H54 (cell line): ENCODE results near the gene ACER3.
"Not testable (repeated sequence)": the region's sequence is repeated elsewhere in the genome, so short reads cannot be mapped to it uniquely, and the experiment has no call there.

Experiments
- DNase-seq: peaks from one replicate; pipeline ENCODE4 v3.0.0; 2011; ENCODE audit warnings: low spot score, mixed read lengths; ENCODE audit not compliant: insufficient read length
- FAIRE-seq: peaks from 3 replicates; lab custom pipeline; 2011; peaks lifted over from hg19 to GRCh38; lab: Jason Lieb, UNC
- POLR2A ChIP-seq: IDR thresholded peaks from 2 replicates; pipeline ENCODE4 v1.6.1; 2011; ENCODE audit warnings: low read depth, mild to moderate bottlenecking, low read length

ACER3 gene

DNA sequence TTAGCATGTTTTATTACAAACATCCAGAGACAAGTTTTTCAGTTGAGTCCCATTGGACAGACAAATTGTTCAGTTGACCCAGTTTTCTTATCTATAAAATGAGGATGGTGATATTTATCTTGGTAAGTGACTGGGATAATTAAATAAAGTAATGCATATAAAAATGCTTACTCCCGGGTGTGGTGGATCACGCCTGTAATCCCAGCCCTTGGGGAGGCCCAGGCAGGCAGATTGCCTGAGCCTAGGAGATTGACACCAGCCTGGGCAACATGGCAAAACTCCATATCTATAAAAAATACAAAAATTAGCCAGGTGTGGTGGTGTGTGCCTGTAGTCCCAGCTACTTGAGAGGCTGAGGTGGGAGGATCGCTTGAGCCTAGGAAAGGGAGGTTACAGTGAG lies 15.6 kb upstream of the ACER3 start:
- no peak for DNase-seq
- no peak for TF ChIP-seq POLR2A
- FAIRE-seq = no peak

DNA sequence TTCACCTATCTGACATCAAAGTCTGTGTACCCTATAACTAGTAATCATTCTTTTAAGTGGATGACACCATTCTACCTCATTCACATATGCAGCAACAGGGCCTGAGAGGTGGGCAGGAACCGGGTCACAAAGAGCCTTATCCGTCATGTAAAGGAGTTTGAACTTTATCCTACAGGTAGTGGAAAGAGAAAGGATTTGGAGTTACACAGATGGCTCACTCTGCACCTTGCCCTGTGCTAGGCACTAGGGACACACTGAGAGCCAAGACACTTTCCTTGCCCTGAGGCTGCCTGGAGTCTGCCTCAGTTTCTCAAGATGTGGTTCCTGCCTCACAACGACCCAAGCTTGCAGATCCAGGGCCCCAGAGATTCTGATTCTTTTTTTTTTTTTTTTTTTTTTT lies 14.3 kb upstream of the ACER3 start:
- DNase-seq (no peak), FAIRE-seq (no peak)

DNA sequence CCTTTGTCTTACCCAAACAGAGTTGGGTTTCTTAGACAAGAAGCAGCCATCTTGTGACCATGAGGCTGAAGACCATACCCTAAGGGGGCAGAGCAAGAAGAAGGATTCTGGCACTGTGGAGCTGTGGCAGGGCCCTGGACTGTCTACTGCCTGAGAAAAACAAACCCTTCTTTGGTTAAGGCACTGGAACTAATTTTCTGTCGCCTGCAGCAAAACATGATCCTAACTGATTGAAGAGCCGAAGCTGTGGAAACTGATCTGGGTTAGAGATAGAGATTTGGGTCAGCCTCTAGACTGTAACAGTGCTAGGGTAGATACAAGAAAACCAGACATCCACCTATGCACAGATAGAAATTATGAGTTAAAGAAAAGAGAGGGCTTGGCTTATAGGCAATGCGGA lies 11.3 kb upstream of the ACER3 start:
- DNase-seq = no peak
- FAIRE-seq = no peak
- no peak for TF ChIP-seq POLR2A

More for the DNA sequence above, 14.3 kb upstream of the ACER3 start:
- no peak for TF ChIP-seq POLR2A

DNA sequence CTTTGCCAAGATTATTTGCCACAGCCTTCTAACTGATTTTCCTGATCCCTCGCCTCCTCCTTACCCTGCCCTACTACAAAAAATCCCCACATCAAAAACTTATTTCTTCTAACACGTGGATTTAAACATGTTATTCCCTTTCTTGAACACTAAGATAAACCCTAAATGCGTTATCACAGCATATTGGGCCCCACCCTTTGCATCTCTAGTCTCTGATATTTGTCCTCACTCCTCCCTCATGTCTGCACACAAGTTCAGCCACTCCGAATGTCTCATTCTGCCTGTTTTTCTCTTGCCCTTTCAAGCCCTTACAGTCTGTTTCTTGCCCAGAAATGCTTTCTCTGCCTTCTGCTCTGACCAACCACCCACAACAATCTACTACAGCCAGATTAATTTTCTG lies 10.6 kb upstream of the ACER3 start:
- FAIRE-seq (no peak), DNase-seq (no peak)
- no peak for TF ChIP-seq POLR2A

DNA sequence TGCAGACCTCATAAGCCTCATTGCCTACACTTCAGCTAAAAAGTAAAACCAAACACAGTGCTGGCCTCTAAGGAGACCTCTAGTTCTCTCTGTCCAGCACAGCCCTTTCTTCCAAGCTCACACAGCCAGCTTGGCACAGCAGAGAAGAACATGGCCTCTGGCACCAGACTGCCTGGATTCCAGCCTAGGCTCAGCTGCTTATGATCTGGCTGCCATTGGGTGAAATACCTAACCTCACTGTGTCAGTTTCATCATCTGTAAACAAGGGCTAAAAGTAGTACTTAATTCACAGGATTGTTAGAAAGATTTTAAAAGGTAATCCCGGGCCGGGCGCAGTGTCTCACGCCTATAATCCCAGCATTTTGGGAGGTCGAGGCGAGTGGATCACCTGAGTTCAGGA lies 9.9 kb upstream of the ACER3 start:
- FAIRE-seq = no peak
- no peak for TF ChIP-seq POLR2A
- DNase-seq = no peak

DNA sequence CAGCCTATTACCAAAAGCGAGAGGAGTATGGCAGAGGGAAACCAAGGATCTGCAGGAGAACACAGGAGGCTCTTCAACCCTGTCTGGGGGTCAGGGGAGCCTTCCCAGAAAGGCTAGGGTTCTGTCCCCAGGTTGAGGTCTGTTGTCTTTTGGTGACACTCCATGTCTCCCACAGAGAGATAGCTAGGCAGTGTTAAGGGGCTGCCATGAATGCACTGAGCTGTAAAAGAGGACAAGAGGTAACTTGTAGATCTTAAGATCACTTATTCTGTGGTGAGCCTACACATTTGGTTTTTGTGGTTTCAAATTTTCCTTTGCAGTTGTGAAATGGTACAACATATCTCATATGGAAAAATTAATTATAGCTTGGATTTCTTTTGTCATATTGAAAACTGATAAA lies 6.0 kb upstream of the ACER3 start:
- no peak for FAIRE-seq
- TF ChIP-seq POLR2A = no peak
- DNase-seq = no peak

DNA sequence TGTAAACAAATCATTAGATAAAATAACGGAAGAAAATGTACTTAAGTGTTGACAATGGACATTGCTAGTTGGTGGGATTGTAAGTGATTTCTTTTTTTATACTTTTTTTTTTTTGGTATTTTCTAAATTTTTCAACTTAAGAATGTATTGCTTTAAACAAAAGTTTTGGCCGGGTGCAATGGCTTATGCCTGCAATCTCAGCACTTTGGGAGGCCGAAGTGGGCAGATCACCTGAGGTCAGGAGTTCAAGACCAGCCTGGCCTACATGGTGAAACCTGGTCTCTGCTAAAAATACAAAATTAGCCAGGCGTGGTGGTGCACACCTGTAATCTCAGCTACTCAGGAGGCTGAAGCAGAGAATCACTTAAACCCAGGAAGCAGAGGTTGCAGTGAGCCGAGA lies 5.0 kb upstream of the ACER3 start:
- not testable (repeated sequence) for FAIRE-seq, DNase-seq

DNA sequence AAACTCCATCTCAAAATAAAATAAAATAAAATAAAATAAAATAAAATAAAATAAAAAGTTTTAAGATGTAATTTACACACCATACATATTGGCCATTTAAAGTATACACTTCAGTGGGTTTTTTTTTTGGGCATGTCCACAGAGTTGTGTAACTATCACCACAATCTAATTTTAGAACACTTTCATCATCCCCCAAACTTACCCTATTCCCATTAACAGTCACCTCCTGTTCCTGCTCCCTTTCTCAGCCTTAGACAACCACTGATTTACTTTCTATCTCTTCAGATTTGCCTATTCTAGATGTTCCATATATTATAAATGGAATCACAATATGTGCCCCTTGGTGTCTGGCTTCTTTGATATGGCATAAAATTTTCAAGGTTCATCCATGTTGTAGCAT lies 4.6 kb upstream of the ACER3 start:
- DNase-seq = no peak
- no peak for FAIRE-seq

DNA sequence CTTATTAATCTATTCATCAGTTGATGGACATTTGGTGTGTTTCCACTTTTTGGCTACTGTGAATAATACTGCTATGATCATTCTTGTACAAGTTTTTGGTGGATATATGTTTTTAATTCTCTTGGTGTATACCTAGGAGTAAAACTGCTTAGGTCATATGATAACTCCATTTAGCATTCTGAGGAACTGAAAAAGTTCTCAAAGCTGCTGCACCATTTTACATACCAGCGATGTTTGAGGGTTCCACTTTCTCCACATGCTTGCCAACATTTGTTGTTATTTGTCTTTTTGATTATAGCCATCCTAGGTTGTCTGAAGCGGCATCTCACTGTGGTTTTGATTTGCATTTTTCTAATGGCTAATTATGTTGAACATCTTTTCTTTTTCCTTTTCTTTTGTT lies 4.1 kb upstream of the ACER3 start:
- TF ChIP-seq POLR2A = no peak
- DNase-seq (no peak), FAIRE-seq (no peak)

More for the DNA sequence above, 4.6 kb upstream of the ACER3 start:
- TF ChIP-seq POLR2A = no peak

DNA sequence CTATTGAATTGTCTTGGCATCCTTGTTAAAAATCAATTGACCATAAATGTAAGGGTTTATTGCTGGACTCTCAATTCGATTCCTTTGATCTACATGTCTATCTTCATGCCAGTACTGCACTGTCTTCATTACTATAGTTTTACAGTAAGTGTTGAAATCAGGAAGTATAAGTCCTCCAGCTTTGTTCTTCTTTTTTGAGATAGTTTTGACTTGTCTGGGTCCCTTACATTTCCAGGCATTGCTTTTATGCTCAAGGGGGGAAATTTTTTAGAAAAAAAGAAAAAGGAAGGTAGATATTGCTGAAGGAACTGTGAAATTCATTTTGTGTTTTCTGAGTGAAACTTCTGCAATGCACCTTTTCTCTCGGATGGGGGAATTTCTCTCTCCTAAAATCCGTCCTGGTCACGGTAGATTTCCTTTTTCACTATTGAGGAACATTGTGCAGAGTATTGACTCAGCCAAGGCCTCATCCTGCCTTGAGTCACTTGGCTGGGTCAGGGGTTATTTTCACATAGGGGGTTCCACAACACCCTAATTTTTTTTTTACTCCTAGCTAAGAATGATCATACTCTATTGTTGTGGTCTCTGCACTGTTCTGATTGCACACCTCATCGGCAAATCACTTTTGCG lies 2.8 kb upstream of the ACER3 start:
- FAIRE-seq (no peak), DNase-seq (no peak)
- no peak for TF ChIP-seq POLR2A

DNA sequence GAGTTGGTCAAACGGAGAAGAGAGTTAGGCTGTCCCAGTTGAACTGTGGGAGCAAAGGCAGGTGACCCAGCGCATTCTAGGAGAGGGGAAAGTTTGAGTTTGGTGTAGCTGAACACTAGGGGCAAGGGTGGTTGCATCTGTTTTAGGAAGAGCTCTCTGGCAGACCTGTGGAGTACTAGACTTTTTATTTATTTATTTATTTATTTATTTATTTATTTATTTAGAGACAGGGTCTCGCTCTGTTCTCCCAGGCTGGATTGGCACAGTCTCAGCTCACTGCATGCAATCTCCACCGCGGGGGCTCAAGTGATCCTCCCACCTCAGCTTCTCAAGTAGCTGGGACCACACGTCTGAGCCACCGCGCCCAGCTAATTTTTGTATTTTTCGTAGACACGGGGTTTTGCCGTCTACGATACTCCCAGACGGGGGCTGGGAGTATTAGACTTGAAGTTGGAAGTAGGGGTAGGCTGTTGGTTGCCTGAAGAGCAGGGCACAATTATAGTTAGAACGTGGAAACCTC lies 950 bp upstream of the ACER3 start:
- no peak for TF ChIP-seq POLR2A
- DNase-seq (no peak), FAIRE-seq (no peak)

DNA sequence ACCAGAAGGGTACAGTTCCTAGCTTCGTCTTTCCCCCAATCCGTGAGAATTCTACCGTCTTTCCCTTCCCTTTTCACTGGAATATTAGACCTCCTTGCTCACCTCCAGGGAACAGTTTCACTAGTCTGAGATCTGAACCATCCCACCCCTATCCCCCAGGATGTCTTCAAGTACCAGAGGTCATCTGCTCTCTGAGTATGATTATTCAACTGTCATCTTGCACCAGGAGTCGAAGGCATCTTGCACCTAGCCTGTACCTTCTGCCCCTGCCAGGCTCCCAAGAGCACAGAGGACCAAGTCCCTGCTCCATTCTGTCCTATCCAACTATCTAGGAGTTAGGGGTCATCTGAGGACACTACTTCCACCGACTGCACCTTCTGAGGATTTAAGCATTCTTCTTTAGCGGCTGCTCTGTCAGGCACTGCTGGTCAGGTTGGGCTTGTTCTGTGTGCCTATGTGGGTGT lies 804 bp downstream of the ACER3 start:
- FAIRE-seq = no peak
- TF ChIP-seq POLR2A = no peak
- DNase-seq = no peak

DNA sequence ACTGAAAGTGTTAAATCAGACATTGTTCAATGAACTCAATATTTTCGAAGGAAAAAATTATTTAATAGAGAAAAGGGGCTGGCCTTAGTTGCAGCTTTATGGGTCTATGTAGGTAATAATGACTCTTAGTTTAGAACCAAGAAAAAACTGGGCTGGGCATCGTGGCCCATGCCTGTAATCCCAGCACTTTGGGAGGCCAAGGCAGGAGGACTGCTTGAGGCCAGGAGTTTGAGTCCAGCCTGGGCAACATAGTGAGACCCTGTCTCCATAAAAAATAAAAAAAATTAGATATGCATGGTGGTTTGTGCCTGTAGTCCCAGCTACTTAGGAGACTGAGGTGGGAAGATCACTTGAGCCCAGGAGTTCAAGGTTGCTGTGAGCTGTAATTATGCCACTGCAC lies 2.1 kb downstream of the ACER3 start:
- DNase-seq, FAIRE-seq: not testable (repeated sequence)

DNA sequence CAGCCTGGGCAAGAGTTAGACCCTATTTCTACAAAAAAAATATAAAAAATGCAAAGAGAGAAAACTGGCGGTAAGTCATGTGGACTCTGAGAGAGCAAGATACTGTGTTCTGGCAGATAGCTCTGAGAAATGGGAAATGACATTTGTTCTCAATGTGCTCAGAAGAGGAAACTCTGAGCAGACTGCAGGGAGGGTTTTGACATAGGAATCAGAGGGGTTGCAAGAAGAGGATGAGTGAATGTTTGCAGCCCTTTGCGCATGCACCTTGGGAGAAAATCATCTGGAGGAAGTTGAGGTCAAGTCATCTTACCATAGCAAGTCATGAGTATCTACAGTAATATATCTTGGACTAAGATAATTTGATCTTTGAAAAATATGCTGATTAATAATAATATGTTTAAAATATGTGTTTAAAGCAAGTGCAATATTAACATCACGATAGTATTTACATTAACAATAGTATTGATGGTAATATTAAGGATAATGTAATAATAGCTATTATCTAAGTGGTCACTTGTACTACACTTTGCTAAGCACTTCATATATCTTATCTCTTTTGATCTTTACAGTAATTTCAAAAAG lies 2.6 kb downstream of the ACER3 start:
- DNase-seq (no peak), FAIRE-seq (no peak)
- no peak for TF ChIP-seq POLR2A
